Astrocyte of the cerebellum (primary cell): Measurements from ENCODE around the gene TMEM209.
"Not testable (repeated sequence)": the region's sequence is repeated elsewhere in the genome, so short reads cannot be mapped to it uniquely, and the experiment has no call there.

Experiments used
- DNase-seq: peaks from one replicate; pipeline ENCODE4 v3.0.0-alpha.2; 2011; ENCODE audit warnings: low read depth
- H3K4me3 ChIP-seq: 2 replicates; pipeline ENCODE4 v1.5.1; 2011; ENCODE audit warnings: mild to moderate bottlenecking, low read depth, low read length, moderate library complexity
- in situ Hi-C: cut with HindIII; loops from 2 replicates; pipeline ENCODE4 v1.10.0; 2017; ENCODE audit warnings: low sequenced_read_pairs
- TF ChIP-seq, protein P1 (sequence below): IDR thresholded peaks from 2 replicates; pipeline ENCODE4 v1.5.1; 2012; ENCODE audit warnings: low read length, low read depth, moderate library complexity, mild to moderate bottlenecking; ENCODE audit errors: missing control alignments

TMEM209 gene

GRCh38 chr7:130127404-130127803 is 77.8 kb downstream of the TMEM209 start:
- no peak for DNase-seq

GRCh38 chr7:130126840-130127239 is 78.4 kb downstream of the TMEM209 start:
- in situ Hi-C loops, H3K4me3 ChIP-seq, DNase-seq: not testable (repeated sequence)

More at GRCh38 chr7:130127404-130127803, 77.8 kb downstream of the TMEM209 start:
- in situ Hi-C loops = no loop called here
- TF ChIP-seq, protein P1, sequence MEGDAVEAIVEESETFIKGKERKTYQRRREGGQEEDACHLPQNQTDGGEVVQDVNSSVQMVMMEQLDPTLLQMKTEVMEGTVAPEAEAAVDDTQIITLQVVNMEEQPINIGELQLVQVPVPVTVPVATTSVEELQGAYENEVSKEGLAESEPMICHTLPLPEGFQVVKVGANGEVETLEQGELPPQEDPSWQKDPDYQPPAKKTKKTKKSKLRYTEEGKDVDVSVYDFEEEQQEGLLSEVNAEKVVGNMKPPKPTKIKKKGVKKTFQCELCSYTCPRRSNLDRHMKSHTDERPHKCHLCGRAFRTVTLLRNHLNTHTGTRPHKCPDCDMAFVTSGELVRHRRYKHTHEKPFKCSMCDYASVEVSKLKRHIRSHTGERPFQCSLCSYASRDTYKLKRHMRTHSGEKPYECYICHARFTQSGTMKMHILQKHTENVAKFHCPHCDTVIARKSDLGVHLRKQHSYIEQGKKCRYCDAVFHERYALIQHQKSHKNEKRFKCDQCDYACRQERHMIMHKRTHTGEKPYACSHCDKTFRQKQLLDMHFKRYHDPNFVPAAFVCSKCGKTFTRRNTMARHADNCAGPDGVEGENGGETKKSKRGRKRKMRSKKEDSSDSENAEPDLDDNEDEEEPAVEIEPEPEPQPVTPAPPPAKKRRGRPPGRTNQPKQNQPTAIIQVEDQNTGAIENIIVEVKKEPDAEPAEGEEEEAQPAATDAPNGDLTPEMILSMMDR = no peak
- H3K4me3 ChIP-seq = no peak overlapping the region

DNA sequence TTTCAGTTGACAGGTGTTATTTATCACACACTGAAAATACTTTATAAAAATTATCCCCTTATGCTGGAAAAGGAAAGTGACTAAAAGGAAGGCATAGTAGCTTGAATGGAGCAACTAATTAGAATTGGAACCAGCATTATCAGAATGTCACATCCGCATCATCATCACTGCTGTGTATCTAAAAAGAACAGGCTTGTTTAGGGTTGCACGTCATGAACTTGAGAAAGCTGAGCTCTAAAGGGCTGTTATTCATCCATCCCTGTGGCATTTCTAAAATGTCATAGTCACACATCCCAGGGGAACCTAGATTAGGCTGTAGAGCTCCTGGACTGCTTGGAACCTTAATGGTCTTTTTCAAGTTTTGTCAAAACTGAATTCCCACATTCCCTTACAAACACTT is 80.5 kb downstream of the TMEM209 start:
- H3K4me3 ChIP-seq = no peak overlapping the region
- in situ Hi-C loops = no loop called here
- TF ChIP-seq, protein P1 = no peak
- DNase-seq = no peak

GRCh38 chr7:130123501-130123900 is 81.7 kb downstream of the TMEM209 start:
- in situ Hi-C loops = no loop called here
- no peak overlapping the region for H3K4me3 ChIP-seq
- DNase-seq = no peak
- TF ChIP-seq, protein P1 = no peak

- in situ Hi-C loops = no loop called here
- no peak for DNase-seq
- TF ChIP-seq, protein P1 = no peak
- H3K4me3 ChIP-seq = no peak overlapping the region
Measured at GRCh38 chr7:130118801-130119200, 86.4 kb downstream of the TMEM209 start.

DNA sequence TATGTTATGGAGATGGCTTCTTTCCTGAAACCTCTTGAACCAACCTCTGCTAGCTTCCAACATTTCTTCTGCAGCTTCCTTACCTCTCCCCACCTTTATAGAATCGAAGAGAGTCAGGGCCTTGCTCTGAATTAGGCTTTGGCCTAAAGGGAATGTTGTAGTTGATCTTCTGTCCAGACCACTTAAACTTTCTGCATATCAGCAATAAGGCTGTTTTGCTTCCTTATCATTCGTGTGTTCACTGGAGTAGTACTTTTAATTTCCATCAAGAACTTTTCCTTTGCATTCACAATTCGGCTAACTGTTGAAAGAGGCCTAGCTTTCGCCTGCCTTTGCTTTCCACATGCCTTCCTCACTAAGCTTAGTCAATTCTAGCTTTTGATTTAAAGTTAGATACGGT is 86.9 kb downstream of the TMEM209 start:
- H3K4me3 ChIP-seq = no peak overlapping the region
- in situ Hi-C loops = no loop called here
- no peak for DNase-seq
- TF ChIP-seq, protein P1 = no peak

DNA sequence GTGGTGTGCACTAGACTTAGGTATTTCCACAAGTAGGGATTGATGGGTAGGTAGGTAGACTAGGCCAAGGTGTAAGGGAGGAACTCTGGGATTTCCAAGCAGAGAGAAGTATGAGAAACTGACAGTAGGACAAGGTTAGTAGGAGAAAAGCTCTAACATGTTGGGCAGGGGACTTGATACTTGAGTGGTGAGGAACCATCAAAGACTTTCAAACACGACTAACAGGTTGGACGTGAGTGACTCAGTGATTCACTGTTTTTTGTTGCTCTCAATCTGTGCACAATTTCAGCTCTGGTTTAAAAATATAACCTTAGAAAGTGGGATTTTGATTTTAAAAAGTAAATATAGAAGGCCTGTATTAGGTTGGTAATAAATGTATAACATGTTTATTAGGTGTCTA is 90.4 kb downstream of the TMEM209 start:
- TF ChIP-seq, protein P1 = no peak
- DNase-seq = no peak
- H3K4me3 ChIP-seq = no peak overlapping the region
- in situ Hi-C loops = no loop called here
